Spleen (tissue), 11 donors: ENCODE results near the gene TIGAR. TPM values are rescaled to one million over a fixed set of nuclear protein-coding genes. Genes with fewer than 3 reads are reported as not detected.

Source experiments
- DNase-seq: peaks from one replicate; pipeline ENCODE4 v3.0.0-alpha.2; 2020
- H3K27ac ChIP-seq, 8 donors: fragments of 200-600 bp; sonication (generic) in 7 of 8; 1 replicate in 4 of 8; 2 replicates in 4 of 8; pipeline versions ENCODE4 v1.5.0 to v1.8.0; 2016 to 2021; ENCODE audit warnings: inconsistent platforms in 4 of 8, mild to moderate bottlenecking in 4 of 8, moderate library complexity in 1 of 8
- H3K27me3 ChIP-seq, 7 donors: fragments of 200-600 bp; sonication (generic) in 6 of 7; replicated peaks in 1 of 7; 1 replicate in 4 of 7; 2 replicates in 3 of 7; pipeline versions ENCODE4 v1.5.0 to v1.8.0; 2016 to 2021; ENCODE audit warnings: inconsistent platforms in 3 of 7, mild to moderate bottlenecking in 1 of 7
- H3K36me3 ChIP-seq, 6 donors: fragments of 200-600 bp; sonication (generic) in 5 of 6; 1 replicate in 4 of 6; 2 replicates in 2 of 6; pipeline versions ENCODE4 v1.5.0 to v1.8.0; 2016 to 2021; ENCODE audit warnings: inconsistent platforms in 2 of 6
- H3K4me1 ChIP-seq, 6 donors: fragments of 200-600 bp; sonication (generic) in 5 of 6; 1 replicate in 3 of 6; 2 replicates in 3 of 6; pipeline versions ENCODE4 v1.5.0 to v1.8.0; 2016 to 2021; ENCODE audit warnings: inconsistent platforms in 3 of 6
- H3K4me3 ChIP-seq, 8 donors: fragments of 200-600 bp; sonication (generic) in 7 of 8; 1 replicate in 4 of 8; 2 replicates in 4 of 8; pipeline versions ENCODE4 v1.5.0 to v1.8.0; 2016 to 2021; ENCODE audit warnings: inconsistent platforms in 4 of 8, mild to moderate bottlenecking in 4 of 8, moderate library complexity in 2 of 8
- H3K9me3 ChIP-seq, 8 donors: fragments of 200-600 bp; sonication (generic) in 7 of 8; 1 replicate in 4 of 8; 2 replicates in 4 of 8; pipeline versions ENCODE4 v1.5.0 to v1.8.0; 2016 to 2021; ENCODE audit warnings: inconsistent platforms in 4 of 8
- POLR2A ChIP-seq, 3 donors: fragments of 450-650 bp; IDR thresholded peaks; one replicate each; pipeline ENCODE4 v1.5.1; 2017; ENCODE audit warnings: antibody characterized with exemption in 3 of 3, mild to moderate bottlenecking in 1 of 3
- POLR2AphosphoS5 ChIP-seq, 3 donors: sonication (generic); formaldehyde crosslinking; IDR thresholded peaks; one replicate each; pipeline ENCODE4 v1.5.1; 2017; ENCODE audit warnings: antibody characterized with exemption in 3 of 3
- WGBS, 5 donors: extraction: QIAGEN DNeasy Blood & Tissue Kit in 3 of 5; methylation state at CpG; one replicate each; pipeline versions ENCODE4 v1.1.5 to v1.1.7; 2013 to 2018; 5-methylcytosine and 5-hydroxymethylcytosine counted together
- intact Hi-C: fragments of 100-400 bp; cut with DNase I; formaldehyde crosslinking; loops from one replicate; pipeline ENCODE4 v1.15.0; 2023; ENCODE audit warnings: low total_unique reads
- polyA plus RNA-seq, 3 donors: library from polyadenylated mRNA; stranded (reverse); fragments of 200-250 nt; gene quantifications; one replicate each; pipeline ENCODE4 v1.2.1, GENCODE V29; 2013
- total RNA-seq, 7 donors: library from RNA; depleted of rRNA in 3 of 7; stranded (reverse); fragments of >200 nt in 3 of 7; fragmentation: NEBNext Ultra II Directional in 4 of 7; extraction: Animal tissue kit (Norgen Biotek cat#: 25700) in 4 of 7; gene quantifications; one replicate each; pipeline versions ENCODE4 v1.1.0 to v1.2.1, GENCODE V29; 2016 to 2021
- TF ChIP-seq, protein P1 (sequence below), 11 experiments: fragments of 200-600 bp in 7 of 11; fragments of 450-650 bp in 4 of 11; sonication (generic) in 4 of 11; IDR thresholded peaks in 8 of 11; conservative IDR thresholded peaks in 3 of 11; 1 replicate in 7 of 11; 2 replicates in 4 of 11; pipeline versions ENCODE4 v1.4.0 to v1.8.0; 2016 to 2021; ENCODE audit warnings: antibody characterized with exemption in 11 of 11, inconsistent platforms in 4 of 11, mild to moderate bottlenecking in 1 of 11
- donor health status: healthy with polysubstance abuse.
- donor health status: DM: no; HTN: no; CAD: no; lungs with moderate emphysema.
- donor health status: DM: no; HTN: no; CAD: no.
- donor health status: Bipolar disorder and iron deficiency.
- donor health status: healthy.
- donor health status: DM: no; HTN: no; CAD: no.
- donor health status: DM: yes; HTN: yes; CAD: no.

The TIGAR gene
- total and polyA plus RNA-seq, 10 donors: 4.5 to 16.7 (median 11.5) TPM

DNA sequence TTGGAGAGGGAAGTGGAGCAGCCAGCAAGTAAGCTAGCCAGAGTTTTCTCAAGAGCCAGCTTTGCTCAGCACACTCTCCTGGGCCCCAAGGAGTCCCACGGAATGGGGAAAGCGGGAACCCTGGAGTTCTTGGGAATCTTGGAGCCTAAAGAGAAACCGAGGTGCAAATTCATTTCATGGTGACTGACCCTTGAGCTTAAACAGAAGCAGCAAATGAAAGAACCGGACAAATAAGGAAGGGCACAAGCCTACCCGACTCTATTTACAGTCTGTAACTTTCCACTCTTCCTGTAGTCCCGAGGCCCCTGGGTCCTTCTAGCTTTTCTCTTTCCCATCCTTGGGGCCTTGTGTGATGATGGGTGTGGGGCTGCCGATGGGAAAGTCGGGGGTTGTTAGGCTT lies 18.1 kb upstream of the TIGAR start:
- DNase-seq: no peak
- H3K4me1 ChIP-seq: peaks cover 0 to 21% (median 3%) of the 10 kb centered on the region in 6 donors
- 86 to 93% (median 88%) methylated on average over 8 of the region's 8 CpGs for WGBS, 5 donors
- intact Hi-C loops: loop anchor here (10.0 kb wide), 1 partner anchor 222 kb away; no protein-coding TSS in a partner anchor
- TF ChIP-seq, protein P1, sequence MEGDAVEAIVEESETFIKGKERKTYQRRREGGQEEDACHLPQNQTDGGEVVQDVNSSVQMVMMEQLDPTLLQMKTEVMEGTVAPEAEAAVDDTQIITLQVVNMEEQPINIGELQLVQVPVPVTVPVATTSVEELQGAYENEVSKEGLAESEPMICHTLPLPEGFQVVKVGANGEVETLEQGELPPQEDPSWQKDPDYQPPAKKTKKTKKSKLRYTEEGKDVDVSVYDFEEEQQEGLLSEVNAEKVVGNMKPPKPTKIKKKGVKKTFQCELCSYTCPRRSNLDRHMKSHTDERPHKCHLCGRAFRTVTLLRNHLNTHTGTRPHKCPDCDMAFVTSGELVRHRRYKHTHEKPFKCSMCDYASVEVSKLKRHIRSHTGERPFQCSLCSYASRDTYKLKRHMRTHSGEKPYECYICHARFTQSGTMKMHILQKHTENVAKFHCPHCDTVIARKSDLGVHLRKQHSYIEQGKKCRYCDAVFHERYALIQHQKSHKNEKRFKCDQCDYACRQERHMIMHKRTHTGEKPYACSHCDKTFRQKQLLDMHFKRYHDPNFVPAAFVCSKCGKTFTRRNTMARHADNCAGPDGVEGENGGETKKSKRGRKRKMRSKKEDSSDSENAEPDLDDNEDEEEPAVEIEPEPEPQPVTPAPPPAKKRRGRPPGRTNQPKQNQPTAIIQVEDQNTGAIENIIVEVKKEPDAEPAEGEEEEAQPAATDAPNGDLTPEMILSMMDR (IDR thresholded peaks at IDR 0.05 in 8 of 11, conservative IDR thresholded peaks at IDR 0.05 in 3 of 11): no peak
- no peak for TF ChIP-seq POLR2A (IDR thresholded peaks at IDR 0.05)
- TF ChIP-seq POLR2AphosphoS5 (IDR thresholded peaks at IDR 0.05): no peak
- H3K9me3 ChIP-seq: no peaks in the 10 kb centered on the region
- no peaks in the 10 kb centered on the region for H3K27me3 ChIP-seq
- H3K27ac ChIP-seq: no peak overlapping the region
- H3K36me3 ChIP-seq: peaks cover 0 to 99% (median 45%) of the 10 kb centered on the region in 6 donors
- no peak overlapping the region for H3K4me3 ChIP-seq

- H3K27ac ChIP-seq: peak overlapping the region in 1 of 8 donors; percentile 7
- 84 to 100% (median 91%) methylated on average over 1 to 3 of the region's 3 CpGs for WGBS, 5 donors
Observed at GRCh38 chr12:4303750-4304149, 17.3 kb upstream of the TIGAR start.

DNA sequence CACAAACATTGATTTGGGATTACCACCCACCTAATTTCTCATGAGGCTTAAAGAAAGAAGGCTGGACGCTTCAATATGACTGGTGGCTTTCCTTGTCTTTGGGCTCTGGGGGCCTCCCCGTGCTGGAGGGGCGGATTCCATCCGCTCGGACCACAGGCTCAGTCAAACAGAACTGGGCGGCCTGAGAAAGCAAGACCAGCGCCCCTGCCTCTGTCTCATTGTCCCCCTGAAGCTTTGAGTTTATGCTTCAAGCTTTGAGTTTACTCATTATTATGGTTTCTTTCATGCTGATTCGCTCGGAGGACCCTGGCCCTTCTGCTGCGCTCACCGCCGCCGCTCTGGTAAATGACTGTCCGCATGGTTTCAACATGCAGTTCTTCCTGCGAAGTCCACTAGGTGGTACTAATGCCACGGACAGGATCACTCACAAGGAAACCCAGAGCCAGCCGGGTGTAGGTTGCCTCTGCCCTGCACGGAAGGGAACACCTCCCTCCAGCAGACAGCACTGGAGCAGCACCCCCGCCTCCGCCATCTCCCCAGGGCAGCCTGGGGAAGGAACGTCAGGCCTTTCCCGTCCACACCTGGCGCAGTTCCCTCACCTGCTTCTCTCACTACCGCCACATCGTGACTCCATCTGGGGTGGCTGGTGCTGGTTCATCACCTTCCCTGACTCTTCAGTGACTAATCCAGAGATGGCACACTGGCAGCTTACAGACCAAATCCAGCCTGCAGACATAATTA lies 13.2 kb upstream of the TIGAR start:
- H3K4me3 ChIP-seq: no peak overlapping the region
- intact Hi-C loops: loop anchor here (10.0 kb wide), 1 partner anchor 217 kb away; no protein-coding TSS in a partner anchor
- no peak for DNase-seq

More at GRCh38 chr12:4303750-4304149, 17.3 kb upstream of the TIGAR start:
- no peaks in the 10 kb centered on the region for H3K27me3 ChIP-seq
- peaks cover 0 to 18% (median 4%) of the 10 kb centered on the region in 6 donors for H3K4me1 ChIP-seq
- no peak for DNase-seq
- H3K4me3 ChIP-seq: no peak overlapping the region
- no peaks in the 10 kb centered on the region for H3K9me3 ChIP-seq
- intact Hi-C loops: loop anchor here (10.0 kb wide), 1 partner anchor 221 kb away; no protein-coding TSS in a partner anchor
- peaks cover 0 to 99% (median 42%) of the 10 kb centered on the region in 6 donors for H3K36me3 ChIP-seq
- TF ChIP-seq POLR2A (IDR thresholded peaks at IDR 0.05): no peak
- TF ChIP-seq POLR2AphosphoS5 (IDR thresholded peaks at IDR 0.05): no peak
- TF ChIP-seq, protein P1 (IDR thresholded peaks at IDR 0.05 in 8 of 11, conservative IDR thresholded peaks at IDR 0.05 in 3 of 11): no peak

More for the DNA sequence above, 13.2 kb upstream of the TIGAR start:
- H3K27me3 ChIP-seq: no peaks in the 10 kb centered on the region
- H3K36me3 ChIP-seq: peaks cover 0 to 68% (median 23%) of the 10 kb centered on the region in 6 donors
- WGBS, 5 donors: 44 to 71% (median 59%) methylated on average over 25 of the region's 25 CpGs
- TF ChIP-seq POLR2A (IDR thresholded peaks at IDR 0.05) (no peak), POLR2AphosphoS5 (IDR thresholded peaks at IDR 0.05) (peak; percentile 16 to 38 (median 36))
- TF ChIP-seq, protein P1 (IDR thresholded peaks at IDR 0.05 in 8 of 11, conservative IDR thresholded peaks at IDR 0.05 in 3 of 11): peak in 9 of 11 experiments; percentile 26 to 68 (median 51)
- H3K4me1 ChIP-seq: peaks cover 0 to 17% (median 4%) of the 10 kb centered on the region in 6 donors
- H3K9me3 ChIP-seq: no peaks in the 10 kb centered on the region
- no peak overlapping the region for H3K27ac ChIP-seq
